ENCODE data around the gene PLK3. TPM values are rescaled to one million over a fixed set of nuclear protein-coding genes. Genes with fewer than 3 reads are reported as not detected.
A peak's percentile ranks its signal among the peaks of the same experiment; 100 is the strongest.

Gene PLK3
- 55.0 and 60.0 TPM in 2 replicates for total RNA-seq
- 66.7 and 90.1 TPM in 2 replicates for polyA plus RNA-seq
- 40.1 and 43.5 TPM in 2 replicates for polyA plus RNA-seq (2011; cell fraction: cytosol; rRNA removed)
- 170 and 214 TPM in 2 replicates for polyA plus RNA-seq (2011; cell fraction: nucleus; rRNA removed)
- polyA plus RNA-seq (2012) = 22.4 and 28.9 TPM in 2 replicates
- polyA minus RNA-seq = 42.3 and 50.8 TPM in 2 replicates
- 5.4 TPM for polyA minus RNA-seq (2011; cell fraction: cytosol; rRNA and poly(A)+ RNA removed)
- 57.2 and 80.3 TPM in 2 replicates for polyA minus RNA-seq (2011; cell fraction: nucleus; rRNA and poly(A)+ RNA removed)
- Bru-seq, nascent RNA = percentile 72 among the genes with signal in this experiment
- percentile 90 among the genes with signal in this experiment for BruChase-seq, experiment 1, labeled RNA remaining after a 6-hour chase
- BruChase-seq, experiment 2, labeled RNA remaining after a 2-hour chase = percentile 88 among the genes with signal in this experiment
- long read RNA-seq, transcript PLK3-201 (15 exons, 2,492 nt) = major isoform, 56 of 79 reads
- long read RNA-seq, partial matches to known transcripts = 6 of 79 reads
- long read RNA-seq, other reads (novel, unspliced or antisense) = 16 of 79 reads

GRCh38 chr1:44799770-44800584 lies at the start of gene PLK3:
Gene PLK3, plus strand, starts transcription at chr1:44800377. Its CDS starts 87 bp downstream, at chr1:44800464.
- peak within 1 kb of the TSS; percentile 60 for H3K4me2 ChIP-seq (ENCODE audit: insufficient read depth, low read length)
- FAIRE-seq = peak; percentile 91
- TSS peak; percentile 86 for BruUV-seq (replicated peaks)

More at GRCh38 chr1:44799770-44800584, at the start of gene PLK3:
- peak within 1 kb of the TSS; percentile 68 to 75 (median 69) for H3K4me3 ChIP-seq (replicated peaks in 1 of 3; ENCODE audit: insufficient read depth in 1 of 3, low read depth in 1 of 3, low read length in 3 of 3)
- peaks cover 4 to 20% of the 10 kb centered on the region in 2 experiments for H3K36me3 ChIP-seq (ENCODE audit: control insufficient read depth in 2 of 2, extremely low read depth in 1 of 2, insufficient read depth in 2 of 2, low read length in 2 of 2)
- ChIA-PET POLR2A (interaction anchor here (0.5 to 3.5 kb wide), 18 partner anchors 9 to 722 kb away, joined by 3 to 75 read pairs (median 6); partner anchors contain the start of genes BEST4, BTBD19, HECTD3 and PRDX1), CTCF (interaction anchor here (0.7 to 3.5 kb wide), 23 partner anchors 9 to 690 kb away, joined by 3 to 57 read pairs (median 5); partner anchors contain the start of genes BEST4, BTBD19, EIF2B3 and HECTD3)
- H3K4me1 ChIP-seq (ENCODE audit: control insufficient read depth, extremely low read depth, insufficient read depth, low read length) = peaks cover 22% of the 10 kb centered on the region
- H3K27me3 ChIP-seq (ENCODE audit: control insufficient read depth in 2 of 2, insufficient read depth in 2 of 2, low read length in 2 of 2) = no peaks in the 10 kb centered on the region
- H3K9ac ChIP-seq (replicated peaks; ENCODE audit: extremely low read depth, insufficient read depth, low read length) = peak within 1 kb of the TSS; percentile 85
- H4K20me1 ChIP-seq (replicated peaks; ENCODE audit: control insufficient read depth, extremely low read depth, insufficient read depth, low read length) = no peaks in the 10 kb centered on the region
- peak; percentile 98 for DNase-seq (ENCODE audit: low read depth, low spot score)
- intact Hi-C loops (cut with micrococcal nuclease) (loop anchor here (2.0 to 10.0 kb wide), 3 partner anchors 25 to 885 kb away; partner anchors contain the start of genes GPBP1L1, RPS8 and TMEM69), dilution Hi-C loops (cut with MboI; ENCODE audit: extremely low pct_ligation_motif_present, low sequenced_read_pairs) (no loop called here)
- peaks cover 41% of the 10 kb centered on the region for H3K79me2 ChIP-seq (ENCODE audit: control insufficient read depth, insufficient read depth, low read length)
- no peaks in the 10 kb centered on the region for H3K9me3 ChIP-seq (replicated peaks; ENCODE audit: control insufficient read depth, insufficient read depth, low read length)
- peak within 1 kb of the TSS; percentile 72 for H2AFZ ChIP-seq (ENCODE audit: low read depth, low read length)
- peak within 1 kb of the TSS; percentile 87 for H3K27ac ChIP-seq (ENCODE audit: insufficient read depth, low read depth, low read length)
- TF ChIP-seq GATA2 (IDR thresholded peaks at IDR 0.05; ENCODE audit: insufficient read depth, insufficient read length, low read depth, low read length) (no peak), MAX (IDR thresholded peaks at IDR 0.05; ENCODE audit: insufficient read depth, insufficient read length) (peak; percentile 85), EZH2 (IDR thresholded peaks at IDR 0.05; ENCODE audit: borderline replicate concordance, low read depth, low read length, severe bottlenecking) (no peak), POLR2AphosphoS5 (IDR thresholded peaks at IDR 0.05; ENCODE audit: insufficient read depth, low read depth, low read length) (peak; percentile 100), POLR2A (IDR thresholded peaks at IDR 0.05; ENCODE audit: low read depth, low read length) (peak; percentile 100), JUN (IDR thresholded peaks at IDR 0.05; ENCODE audit: borderline replicate concordance, insufficient read depth, insufficient read length, low read depth) (no peak), FOS (IDR thresholded peaks at IDR 0.05; ENCODE audit: borderline replicate concordance, insufficient read depth, low read length) (peak; percentile 22), MYC (IDR thresholded peaks at IDR 0.05; ENCODE audit: low read depth, low read length) (peak; percentile 86), CTCF (IDR thresholded peaks at IDR 0.05; ENCODE audit: extremely low read depth in 1 of 2, insufficient read depth in 1 of 2, low read depth in 1 of 2, low read length in 2 of 2) (peak; percentile 93 to 96)
- no peaks in the 10 kb centered on the region for H3K9me1 ChIP-seq (replicated peaks; ENCODE audit: control insufficient read depth, extremely low read depth, insufficient read depth, low read length)
